GM23338 (cell line): ENCODE data around the gene ZNF628. TPM values are rescaled to one million over a fixed set of nuclear protein-coding genes. Genes with fewer than 3 reads are reported as not detected.

Experiments
- CREB1 ChIP-seq: fragments of 250-450 bp; sonication (Bioruptor Pico); IDR thresholded peaks from 2 replicates; pipeline ENCODE4 v1.5.0; 2020; ENCODE audit warnings: low read depth, mild to moderate bottlenecking, moderate library complexity
- CTCF ChIP-seq, 2 experiments: fragments of 200-600 bp in 1 of 2; sonication (generic) in 1 of 2; conservative IDR thresholded peaks; 2 replicates each; pipeline versions ENCODE4 v1.5.1 to v1.6.1; 2016 to 2017; ENCODE audit warnings: antibody characterized with exemption in 2 of 2, low read depth in 2 of 2, mild to moderate bottlenecking in 2 of 2, moderate library complexity in 1 of 2
- EZH2 ChIP-seq: fragments of 200-600 bp; sonication (generic); IDR thresholded peaks from one replicate; pipeline ENCODE4 v1.8.0; 2017; ENCODE audit warnings: antibody characterized with exemption, mild to moderate bottlenecking, low read depth; ENCODE audit not compliant: unreplicated experiment
- NANOG ChIP-seq: IDR thresholded peaks from 2 replicates; pipeline ENCODE4 v1.6.1; 2016; ENCODE audit warnings: antibody characterized with exemption, borderline replicate concordance
- POLR2AphosphoS5 ChIP-seq: IDR thresholded peaks from 2 replicates; pipeline ENCODE4 v1.6.1; 2016; ENCODE audit warnings: antibody characterized with exemption, low read depth
- STAT1 ChIP-seq: IDR thresholded peaks from one replicate; pipeline ENCODE4 v1.6.1; 2016; ENCODE audit warnings: antibody characterized with exemption; ENCODE audit not compliant: unreplicated experiment
- ZNF462 ChIP-seq: fragments of 250-450 bp; sonication (Bioruptor Pico); IDR thresholded peaks from 2 replicates; pipeline ENCODE4 v1.5.0; 2020; ENCODE audit warnings: mild to moderate bottlenecking, moderate library complexity
- polyA plus RNA-seq: library from polyadenylated mRNA; unstranded; fragments of >200 nt; fragmentation: Nextera tagmentation; extraction: Ambion mirVana; gene quantifications from 2 replicates; pipeline ENCODE4 v1.2.1, GENCODE V29; 2016
- total RNA-seq: library from RNA; depleted of rRNA; stranded (reverse); fragments of >200 nt; shearing (Covaris generic); gene quantifications from 2 replicates; pipeline ENCODE4 v1.2.3, GENCODE V29; 2014

The ZNF628 gene
- total and polyA plus RNA-seq, 2 experiments from 2014 or later = 4.9 to 10.7 TPM

- TF ChIP-seq ZNF462 = no peak
- no peak for TF ChIP-seq NANOG
- TF ChIP-seq CREB1 (CRISPR knock-in tag) = no peak
- TF ChIP-seq EZH2 = no peak
- no peak for TF ChIP-seq CTCF (conservative IDR thresholded peaks at IDR 0.05; ENCODE audit: low read depth in 2 of 2)
- no peak for TF ChIP-seq POLR2AphosphoS5
- no peak for TF ChIP-seq STAT1
These were observed 2.6 kb downstream of the ZNF628 start (continued) for GRCh38 chr19:55479045-55479444.
